CD4-positive, alpha-beta T cell treated with Interleukin-4 for 4 hours (primary cell): ENCODE results near the gene RNF224.
"Not testable (repeated sequence)": the region's sequence is repeated elsewhere in the genome, so short reads cannot be mapped to it uniquely, and the experiment has no call there.

Source experiments
- DNase-seq: peaks from one replicate; pipeline ENCODE4 v3.0.0-alpha.2; 2020

Gene RNF224

GRCh38 chr9:137254624-137255447 is 27.5 kb downstream of the RNF224 start, which contains the start of gene NELFB:
Gene NELFB (plus strand): TSS chr9:137255327.
- peak; percentile 91 for DNase-seq

- DNase-seq: peak; percentile 9
Measured at GRCh38 chr9:137255448-137256114, 28.3 kb downstream of the RNF224 start.

DNA sequence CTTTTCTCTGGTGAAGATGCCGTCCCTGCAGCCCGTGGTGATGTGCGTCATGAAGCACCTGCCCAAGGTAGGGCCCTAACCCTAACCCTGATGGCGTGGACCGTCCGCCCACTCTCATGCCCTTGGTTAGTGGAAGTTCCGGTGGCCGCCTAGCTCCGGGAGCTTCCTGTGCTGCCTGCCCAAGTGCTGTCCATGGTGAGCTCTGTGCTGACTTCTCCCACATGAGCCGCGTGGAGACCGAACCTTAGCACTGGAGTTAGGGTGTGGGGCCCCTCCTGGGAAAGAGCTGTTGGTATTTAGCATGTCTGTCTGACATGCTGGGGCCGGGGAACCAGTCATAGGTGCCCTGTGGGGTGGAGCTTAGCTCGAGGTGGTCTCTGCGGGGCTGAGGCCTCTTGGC is 29.1 kb downstream of the RNF224 start:
- no peak for DNase-seq

DNA sequence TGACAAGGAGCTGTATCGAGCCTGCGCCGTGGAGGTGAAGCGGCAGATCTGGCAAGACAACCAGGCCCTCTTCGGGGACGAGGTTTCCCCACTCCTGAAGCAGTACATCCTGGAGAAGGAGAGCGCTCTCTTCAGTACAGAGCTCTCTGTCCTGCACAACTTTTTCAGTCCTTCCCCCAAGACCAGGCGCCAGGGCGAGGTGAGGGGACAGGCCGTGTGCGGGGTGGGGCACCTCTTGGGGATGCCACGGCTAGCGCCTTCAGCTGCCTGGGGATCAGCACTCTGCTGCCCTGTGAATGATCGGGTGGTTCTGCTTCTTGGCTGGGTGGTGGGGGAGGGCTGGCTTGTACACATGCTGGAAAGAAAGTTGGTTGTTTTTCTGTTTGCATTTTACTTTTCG is 29.6 kb downstream of the RNF224 start:
- DNase-seq: no peak

DNA sequence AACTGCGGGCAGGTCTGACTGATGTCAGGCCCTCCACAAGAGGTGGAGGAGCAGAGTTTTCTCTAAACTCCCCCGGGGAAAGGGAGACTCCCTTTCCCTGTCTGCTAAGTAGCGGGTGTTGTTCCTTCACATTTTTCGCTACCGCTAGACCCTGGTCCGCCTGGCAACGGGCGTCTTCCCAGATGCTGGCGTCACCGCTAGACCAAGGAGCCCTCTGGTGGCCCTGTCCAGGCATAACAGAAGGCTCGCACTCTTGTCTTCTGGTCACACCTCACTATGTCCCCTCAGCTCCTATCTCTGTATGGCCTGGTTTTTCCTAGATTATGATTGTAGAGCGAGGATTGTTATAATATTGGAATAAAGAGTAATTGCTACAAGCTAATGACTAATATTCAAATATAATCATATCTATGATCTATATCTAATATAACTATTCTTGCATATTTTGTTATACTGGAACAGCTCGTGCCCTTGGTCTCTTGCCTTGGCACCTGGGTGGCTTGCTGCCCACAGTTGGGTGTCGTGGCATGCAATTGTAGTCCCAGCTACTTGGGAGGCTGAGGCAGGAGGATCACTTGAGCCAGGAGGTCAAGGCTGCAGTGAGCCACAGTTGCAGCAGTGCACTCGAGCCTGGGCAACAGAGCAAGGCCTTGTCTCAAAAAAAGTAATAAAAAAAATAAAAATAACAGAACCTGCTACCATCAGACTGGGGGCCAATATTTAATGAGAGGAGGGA is 35.0 kb downstream of the RNF224 start:
- not testable (repeated sequence) for DNase-seq

GRCh38 chr9:137262909-137263285 is 35.6 kb downstream of the RNF224 start:
- no peak for DNase-seq

DNA sequence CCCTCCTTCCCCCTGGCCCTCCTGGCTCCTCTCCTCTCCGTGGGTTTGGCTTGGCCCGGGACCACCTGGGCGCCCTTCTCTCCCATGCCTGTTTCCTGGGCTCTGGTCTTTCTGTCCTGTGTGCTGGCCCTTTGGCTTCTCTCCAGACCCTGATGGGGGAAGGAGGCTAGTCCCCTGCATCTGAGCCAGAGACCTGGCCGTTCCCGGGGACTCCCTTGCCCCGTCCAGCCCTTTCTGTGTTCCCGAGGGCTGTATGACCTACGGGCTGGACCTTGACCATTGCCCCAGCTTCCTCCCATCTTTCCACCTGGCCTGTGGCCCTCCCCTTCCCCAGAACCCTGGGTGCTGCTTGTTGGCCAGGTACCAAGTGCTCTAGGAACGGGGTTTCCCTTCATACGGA is 36.2 kb downstream of the RNF224 start:
- no peak for DNase-seq

DNA sequence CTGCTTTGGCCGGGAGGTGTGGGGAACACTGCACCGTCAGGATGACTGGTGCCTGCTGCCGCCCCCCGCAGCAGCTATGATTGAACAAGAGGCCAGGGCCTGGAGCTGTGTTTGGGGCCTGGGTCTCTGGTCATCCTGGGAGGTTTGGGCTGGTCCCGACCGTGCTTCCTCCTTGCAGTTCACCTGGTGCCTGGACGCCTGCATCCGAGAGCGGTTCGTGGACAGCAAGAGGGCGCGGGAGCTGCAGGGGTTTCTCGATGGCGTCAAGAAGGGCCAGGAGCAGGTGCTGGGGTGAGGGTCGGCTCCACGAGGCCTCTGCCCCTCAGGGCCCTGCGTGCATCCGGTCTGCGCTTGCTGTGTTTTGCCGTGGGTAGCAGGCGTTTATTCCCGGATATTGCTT is 36.8 kb downstream of the RNF224 start:
- DNase-seq: no peak

DNA sequence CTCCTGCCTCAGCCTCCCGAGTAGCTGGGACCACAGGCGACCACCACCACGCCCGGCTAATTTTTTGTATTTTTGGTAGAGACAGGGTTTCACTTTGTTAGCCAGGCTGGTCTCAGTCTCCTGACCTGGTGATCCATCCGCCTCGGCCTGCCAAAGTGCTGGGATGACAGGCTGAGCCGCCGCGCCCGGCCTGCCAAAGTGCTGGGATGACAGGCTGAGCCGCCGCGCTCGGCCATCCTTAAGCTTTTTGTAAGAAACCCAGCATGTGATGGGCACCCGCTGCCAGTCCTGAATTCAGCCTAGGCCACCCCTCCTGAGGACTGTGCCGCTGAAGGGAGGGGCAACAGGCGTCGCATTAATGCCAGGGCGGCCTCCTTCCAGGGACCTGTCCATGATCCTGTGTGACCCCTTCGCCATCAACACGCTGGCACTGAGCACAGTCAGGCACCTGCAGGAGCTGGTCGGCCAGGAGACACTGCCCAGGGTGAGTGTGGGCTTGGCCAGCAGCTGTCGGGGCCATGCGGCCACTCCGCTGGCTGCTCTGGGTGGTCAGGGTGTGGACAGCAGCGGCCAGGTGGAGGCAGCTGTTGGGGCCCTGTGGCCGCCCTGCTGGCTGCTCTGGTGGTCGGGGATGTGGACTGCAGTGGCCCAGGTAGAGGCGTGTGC is 38.3 kb downstream of the RNF224 start:
- no peak for DNase-seq

GRCh38 chr9:137266162-137266527 is 38.8 kb downstream of the RNF224 start:
- DNase-seq: no peak

DNA sequence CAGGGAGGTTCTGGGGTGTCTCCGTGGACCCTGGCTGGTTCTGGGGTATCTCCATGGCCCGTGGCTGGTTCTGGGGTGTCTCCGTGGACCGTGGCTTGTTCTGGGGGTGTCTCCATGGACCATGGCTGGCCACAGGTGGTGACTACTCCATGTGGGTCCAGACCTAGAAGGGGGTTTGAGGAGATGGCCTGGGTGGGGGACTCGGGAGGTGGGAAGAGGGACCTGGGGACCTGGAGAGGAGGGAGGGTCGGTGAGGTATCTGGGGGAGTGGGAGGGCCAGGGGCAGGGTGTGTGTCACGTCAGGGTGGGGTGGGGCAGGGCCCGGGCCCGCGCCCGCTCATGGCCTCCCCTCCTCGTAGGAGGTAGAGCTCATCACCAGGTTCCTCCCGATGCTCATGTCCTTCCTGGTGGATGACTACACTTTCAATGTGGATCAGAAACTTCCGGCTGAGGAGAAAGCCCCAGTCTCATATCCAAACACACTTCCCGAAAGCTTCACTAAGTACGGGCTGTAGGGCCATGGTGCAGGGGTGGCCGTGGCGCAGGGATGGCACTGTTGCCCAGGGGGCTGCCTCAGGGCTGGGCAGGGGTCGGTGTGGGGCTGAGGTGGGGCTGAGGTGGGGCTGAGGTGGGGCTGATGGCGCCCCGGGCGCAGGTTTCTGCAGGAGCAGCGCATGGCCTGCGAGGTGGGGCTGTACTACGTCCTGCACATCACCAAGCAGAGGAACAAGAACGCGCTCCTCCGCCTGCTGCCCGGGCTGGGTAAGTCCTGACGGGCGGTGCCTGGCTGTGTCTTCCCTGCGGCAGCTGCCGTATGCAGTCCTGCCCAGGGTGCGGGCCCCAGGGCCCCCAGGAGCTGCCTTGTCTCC is 39.5 kb downstream of the RNF224 start:
- no peak for DNase-seq

- no peak for DNase-seq
Measured at GRCh38 chr9:137267933-137268355, 40.6 kb downstream of the RNF224 start.

GRCh38 chr9:137268538-137269201 is 41.4 kb downstream of the RNF224 start:
- no peak for DNase-seq

- DNase-seq: no peak
Measured at GRCh38 chr9:137269231-137269772, 42.0 kb downstream of the RNF224 start.

DNA sequence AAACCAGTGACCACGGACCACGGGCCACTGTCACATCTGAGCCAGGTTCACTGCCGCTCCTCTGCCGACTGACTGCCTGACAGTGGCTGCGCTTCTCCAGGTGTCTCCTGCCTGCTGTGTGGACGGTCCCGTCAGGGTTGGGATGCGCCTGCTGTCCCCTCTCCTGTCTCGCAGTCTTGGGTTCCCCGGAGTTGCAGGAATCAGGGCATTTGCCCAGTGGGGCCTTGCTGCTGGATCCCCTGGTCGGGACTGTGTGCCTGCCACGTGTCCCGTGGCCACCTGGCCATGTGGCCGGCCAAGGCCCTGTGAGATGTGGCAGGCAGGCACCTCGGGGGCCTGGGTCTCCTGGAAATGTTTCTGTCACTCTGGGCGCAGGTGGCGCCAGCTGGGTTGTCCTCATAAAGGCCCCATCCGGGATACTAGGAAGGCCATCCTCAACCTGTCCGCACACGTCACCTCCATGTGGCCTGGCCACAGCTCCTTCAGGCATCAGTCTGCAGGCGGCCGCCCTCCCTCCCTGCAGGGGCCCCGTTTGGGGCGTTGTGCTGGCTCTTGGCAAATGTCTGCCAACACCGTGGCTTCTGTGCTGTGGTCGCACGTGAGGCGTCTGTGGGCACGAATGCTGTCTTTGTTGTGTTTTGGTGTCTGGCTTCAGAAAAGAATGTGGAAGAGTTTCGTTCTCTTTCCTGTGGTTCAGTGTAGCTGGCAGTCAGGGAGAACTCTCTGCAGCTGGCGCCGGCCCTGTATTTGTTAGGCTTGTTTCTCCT is 43.8 kb downstream of the RNF224 start:
- no peak for DNase-seq

- DNase-seq: no peak
Measured at GRCh38 chr9:137271696-137272076, 44.4 kb downstream of the RNF224 start.

- no peak for DNase-seq
Measured at GRCh38 chr9:137272241-137273094, 45.2 kb downstream of the RNF224 start.

DNA sequence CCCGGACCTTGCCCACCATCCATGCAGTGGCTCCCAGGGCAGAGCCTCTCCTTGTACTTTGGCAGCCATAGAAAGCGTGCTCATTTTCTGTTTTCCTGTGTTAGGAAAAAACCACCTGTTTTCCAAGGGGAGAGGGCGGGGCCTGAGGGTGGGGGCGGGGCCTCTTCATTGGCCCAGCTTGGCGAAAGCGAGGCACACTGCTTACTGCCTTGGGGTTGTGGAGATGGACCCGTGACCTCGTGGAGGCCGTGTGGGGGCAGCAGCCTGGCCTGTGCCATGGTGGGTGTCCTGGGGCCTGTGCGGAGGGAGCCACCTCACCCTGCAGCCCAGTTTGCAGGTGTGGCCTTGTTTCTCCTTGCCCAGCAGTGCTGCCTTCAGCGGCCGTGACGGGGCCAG is 45.8 kb downstream of the RNF224 start:
- DNase-seq: no peak

GRCh38 chr9:137273611-137274320 is 46.5 kb downstream of the RNF224 start:
- DNase-seq: no peak
